H1 (cell line): ENCODE data around the gene RPL18. TPM values are rescaled to one million over a fixed set of nuclear protein-coding genes. Genes with fewer than 3 reads are reported as not detected.

Experiments
- CTCF ChIA-PET: fragments of 300-600 bp; sonication (Branson Sonifier 250); formaldehyde crosslinking; loops from one replicate; lab custom pipeline; 2021; ENCODE audit not compliant: partially characterized antibody; lab: Charles Lee
- POLR2A ChIA-PET: fragments of 300-600 bp; sonication (Branson Sonifier 250); formaldehyde crosslinking; loops from one replicate; lab custom pipeline; 2021; ENCODE audit warnings: inconsistent platforms; ENCODE audit not compliant: partially characterized antibody; lab: Charles Lee
- DNase-seq, 2 experiments: peaks; one replicate each; pipeline versions ENCODE4 v3.0.0 to v3.0.0-alpha.2; 2010 to 2022; ENCODE audit warnings: low spot score in 2 of 2, low read depth in 1 of 2, mixed read lengths in 1 of 2
- FAIRE-seq: peaks from 2 replicates; lab custom pipeline; 2011; peaks lifted over from hg19 to GRCh38; lab: Jason Lieb, UNC
- H2AFZ ChIP-seq: 2 replicates; pipeline ENCODE4 v1.8.1; 2012; ENCODE audit warnings: low read length, inconsistent platforms
- H2AK5ac ChIP-seq: 2 replicates; pipeline ENCODE4 v1.6.1; 2013; ENCODE audit warnings: low read depth, low read length
- H2BK120ac ChIP-seq: replicated peaks from 2 replicates; pipeline ENCODE3; 2013; ENCODE audit warnings: low read depth, low read length, inconsistent platforms
- H2BK12ac ChIP-seq: 2 replicates; pipeline ENCODE4 v1.6.1; 2013; ENCODE audit warnings: low read depth, low read length
- H2BK15ac ChIP-seq: 2 replicates; pipeline ENCODE4 v1.6.1; 2013; ENCODE audit warnings: low read length
- H2BK20ac ChIP-seq: 2 replicates; pipeline ENCODE4 v1.6.1; 2013; ENCODE audit warnings: low read length
- H2BK5ac ChIP-seq: 2 replicates; pipeline ENCODE4 v1.6.1; 2013; ENCODE audit warnings: low read depth, low read length
- H3K14ac ChIP-seq: 2 replicates; pipeline ENCODE4 v1.6.1; 2013; ENCODE audit warnings: inconsistent platforms; ENCODE audit not compliant: insufficient read length
- H3K18ac ChIP-seq: 2 replicates; pipeline ENCODE4 v1.6.1; 2013; ENCODE audit warnings: low read length; ENCODE audit errors: extremely low read depth
- H3K23ac ChIP-seq: 2 replicates; pipeline ENCODE4 v1.6.1; 2013; ENCODE audit warnings: inconsistent platforms; ENCODE audit not compliant: insufficient read length
- H3K23me2 ChIP-seq: 2 replicates; pipeline ENCODE4 v1.6.1; 2013; ENCODE audit warnings: low read depth, low read length
- H3K27ac ChIP-seq: 2 replicates; pipeline ENCODE4 v1.6.1; 2011; ENCODE audit warnings: low read depth, low read length, inconsistent platforms
- H3K27me3 ChIP-seq, 4 experiments: replicated peaks in 1 of 4; 1 replicate in 1 of 4; 2 replicates in 3 of 4; pipeline versions ENCODE4 v1.6.1 to v1.8.1; 2011 to 2013; ENCODE audit warnings: low read length in 3 of 4, mild to moderate bottlenecking in 3 of 4, inconsistent platforms in 2 of 4, mixed read lengths in 2 of 4, moderate library complexity in 1 of 4; ENCODE audit not compliant: control insufficient read depth in 3 of 4, insufficient read depth in 3 of 4; ENCODE audit errors: extremely low read depth in 1 of 4
- H3K36me3 ChIP-seq, 4 experiments: 2 replicates each; pipeline versions ENCODE4 v1.6.1 to v1.8.1; 2011 to 2013; ENCODE audit warnings: mild to moderate bottlenecking in 4 of 4, low read length in 3 of 4, moderate library complexity in 2 of 4, control low read depth in 1 of 4, inconsistent platforms in 1 of 4; ENCODE audit not compliant: insufficient read depth in 4 of 4, control insufficient read depth in 2 of 4
- H3K4ac ChIP-seq: replicated peaks from 2 replicates; pipeline ENCODE3; 2013; ENCODE audit warnings: low read length, low read depth, mixed read lengths, inconsistent platforms; ENCODE audit not compliant: insufficient read length
- H3K4me1 ChIP-seq, 4 experiments: replicated peaks in 1 of 4; 1 replicate in 1 of 4; 2 replicates in 3 of 4; pipeline versions ENCODE4 v1.6.1 to v1.8.1; 2011 to 2013; ENCODE audit warnings: low read length in 3 of 4, inconsistent platforms in 2 of 4, mixed read lengths in 1 of 4; ENCODE audit not compliant: insufficient read depth in 4 of 4, control insufficient read depth in 3 of 4
- H3K4me2 ChIP-seq, 2 experiments: 2 replicates each; pipeline versions ENCODE4 v1.6.1 to v1.8.1; 2011 to 2013; ENCODE audit warnings: low read depth in 2 of 2, low read length in 2 of 2, control low read depth in 1 of 2, inconsistent platforms in 1 of 2, mild to moderate bottlenecking in 1 of 2; ENCODE audit not compliant: insufficient read depth in 1 of 2
- H3K4me3 ChIP-seq, 4 experiments: fragments of 200-600, 300-600 bp in 1 of 4; sonication (generic), shearing (Covaris generic), sonication (Bioruptor Twin) in 1 of 4; 2 replicates each; pipeline versions ENCODE4 v1.5.1 to v1.8.1; 2011 to 2016; ENCODE audit warnings: low read length in 4 of 4, low read depth in 3 of 4, control low read depth in 2 of 4, inconsistent platforms in 2 of 4, mild to moderate bottlenecking in 2 of 4, mixed read lengths in 1 of 4, moderate library complexity in 1 of 4; ENCODE audit not compliant: insufficient read depth in 2 of 4; ENCODE audit errors: extremely low read depth in 1 of 4
- H3K56ac ChIP-seq: replicated peaks from 2 replicates; pipeline ENCODE3; 2013; ENCODE audit warnings: low read depth, mild to moderate bottlenecking, mixed read lengths, low read length, inconsistent platforms; ENCODE audit not compliant: insufficient read length
- H3K79me1 ChIP-seq: 2 replicates; pipeline ENCODE4 v1.6.1; 2013; ENCODE audit warnings: low read depth, low read length, control low read depth
- H3K79me2 ChIP-seq, 2 experiments: 2 replicates each; pipeline versions ENCODE4 v1.6.1 to v1.8.1; 2012 to 2013; ENCODE audit warnings: low read length in 2 of 2, mild to moderate bottlenecking in 2 of 2, inconsistent platforms in 1 of 2; ENCODE audit not compliant: insufficient read depth in 2 of 2, control insufficient read depth in 1 of 2
- H3K9ac ChIP-seq, 4 experiments: replicated peaks in 1 of 4; 1 replicate in 1 of 4; 2 replicates in 3 of 4; pipeline versions ENCODE4 v1.6.1 to v1.8.1; 2011 to 2013; ENCODE audit warnings: low read depth in 3 of 4, low read length in 3 of 4, control low read depth in 2 of 4, mild to moderate bottlenecking in 2 of 4, moderate library complexity in 2 of 4, inconsistent platforms in 1 of 4; ENCODE audit errors: extremely low read depth in 1 of 4
- H3K9me3 ChIP-seq, 2 experiments: 2 replicates each; pipeline versions ENCODE4 v1.6.1 to v1.8.1; 2012 to 2013; ENCODE audit warnings: mild to moderate bottlenecking in 2 of 2, moderate library complexity in 2 of 2, control low read depth in 1 of 2, inconsistent platforms in 1 of 2, low read depth in 1 of 2, low read length in 1 of 2, mixed read lengths in 1 of 2; ENCODE audit not compliant: insufficient read depth in 2 of 2
- H4K20me1 ChIP-seq, 2 experiments: replicated peaks in 1 of 2; 2 replicates each; pipeline versions ENCODE3 to v1.8.1; 2011 to 2013; ENCODE audit warnings: inconsistent platforms in 2 of 2, low read length in 2 of 2, mild to moderate bottlenecking in 1 of 2; ENCODE audit not compliant: insufficient read depth in 2 of 2, control insufficient read depth in 1 of 2
- H4K5ac ChIP-seq: 2 replicates; pipeline ENCODE4 v1.6.1; 2013; ENCODE audit warnings: low read length, low read depth, mixed read lengths, inconsistent platforms; ENCODE audit not compliant: insufficient read length
- H4K8ac ChIP-seq: 2 replicates; pipeline ENCODE4 v1.8.0; 2013; ENCODE audit warnings: mild to moderate bottlenecking, moderate library complexity, low read length, inconsistent platforms; ENCODE audit not compliant: insufficient read depth; ENCODE audit errors: extremely low read depth
- H4K91ac ChIP-seq: replicated peaks from 2 replicates; pipeline ENCODE3; 2013; ENCODE audit warnings: low read length, mixed read lengths, inconsistent platforms; ENCODE audit not compliant: insufficient read length
- EGR1 ChIP-seq: IDR thresholded peaks from 2 replicates; pipeline ENCODE4 v1.6.1; 2011; ENCODE audit warnings: low read depth, low read length, borderline replicate concordance
- GTF2F1 ChIP-seq: IDR thresholded peaks from 2 replicates; pipeline ENCODE4 v1.6.1; 2012; ENCODE audit warnings: low read depth, low read length, improper control_type of control experiment, borderline replicate concordance
- MAFK ChIP-seq: IDR thresholded peaks from 2 replicates; pipeline ENCODE4 v1.6.1; 2012; ENCODE audit warnings: low read depth, mild to moderate bottlenecking, improper control_type of control experiment, low read length
- NANOG ChIP-seq: IDR thresholded peaks from 2 replicates; pipeline ENCODE4 v1.6.1; 2011; ENCODE audit warnings: low read length, low read depth, mild to moderate bottlenecking, inconsistent platforms; ENCODE audit not compliant: insufficient read depth, poor library complexity, severe bottlenecking
- SIRT6 ChIP-seq: IDR thresholded peaks from one replicate; pipeline ENCODE4 v1.7.1; 2012; ENCODE audit warnings: low read length, inconsistent platforms
- TAF1 ChIP-seq: IDR thresholded peaks from 2 replicates; pipeline ENCODE4 v1.6.1; 2011; ENCODE audit warnings: mild to moderate bottlenecking, low read depth, low read length
- TEAD4 ChIP-seq: IDR thresholded peaks from 2 replicates; pipeline ENCODE4 v1.6.1; 2012; ENCODE audit warnings: low read depth, low read length, inconsistent platforms, mixed read lengths
- WGBS, 2 experiments: shearing (Covaris generic) in 1 of 2; methylation state at CpG; one replicate each; pipeline versions ENCODE4 v1.1.6 to v1.1.7; 2013 to 2015; ENCODE audit warnings: low lambda C conversion rate in 2 of 2, mixed read lengths in 2 of 2, inconsistent platforms in 1 of 2, low coverage in 1 of 2, missing lambda C conversion rate in 1 of 2; ENCODE audit not compliant: insufficient replicate concordance in 2 of 2, insufficient coverage in 1 of 2, insufficient read length in 1 of 2; ENCODE audit errors: extremely low coverage in 1 of 2, missing lambda C conversion rate in 1 of 2; 5-methylcytosine and 5-hydroxymethylcytosine counted together
- polyA plus RNA-seq, 7 experiments: library from polyadenylated mRNA; depleted of rRNA in 3 of 7; stranded (reverse) in 5 of 7; unstranded in 2 of 7; fragments of >200 nt in 5 of 7; fragments of 200-250 nt in 2 of 7; gene quantifications; 1 replicate in 5 of 7; 2 replicates in 1 of 7; 4 replicates in 1 of 7; pipeline versions ENCODE4 v1.2.1 to v1.2.3, GENCODE V29; 2011 to 2013; ENCODE audit warnings: missing spikeins in 2 of 7, mixed read lengths in 2 of 7
- total RNA-seq: library from RNA; stranded (reverse); fragmentation: NEBNext Ultra II Directional; extraction: Animal tissue kit (Norgen Biotek cat#: 25700); gene quantifications from 2 replicates; pipeline ENCODE4 v1.2.1, GENCODE V29; 2021

The RPL18 gene
- total and polyA plus RNA-seq, 2 of the 8 experiments (the other 6 are each of a cell fraction or from before 2014, with no cell fraction given) = 1,669 to 2,789 TPM

- H3K36me3 ChIP-seq = no peaks in the 10 kb centered on the region
- no peaks in the 10 kb centered on the region for H3K9me3 ChIP-seq
- peaks cover 0 to 8% (median 3%) of the 10 kb centered on the region in 4 experiments; a peak in 5 of 7 replicates for H3K4me1 ChIP-seq
- H2BK5ac ChIP-seq = no peak overlapping the region
- no peaks in the 10 kb centered on the region for H3K79me2 ChIP-seq
- H3K4me3 ChIP-seq = no peak overlapping the region
- 0 out of 2 replicates have a peak overlapping the region, but pooled peaks have one; percentile 24 for H3K18ac ChIP-seq
- no peak overlapping the region for H3K4ac ChIP-seq
- H3K4me2 ChIP-seq = no peak overlapping the region; a peak in 1 of 4 replicates
- no peak overlapping the region for H3K56ac ChIP-seq
- ChIA-PET POLR2A (interaction anchor here (0.6 to 2.4 kb wide), 9 partner anchors 10 to 159 kb away, joined by 3 to 9 read pairs (median 4); partner anchors contain the start of gene FAM83E), CTCF (interaction anchor here (0.7 to 4.6 kb wide), 12 partner anchors 10 to 1977 kb away, joined by 3 to 29 read pairs (median 5); no protein-coding TSS in a partner anchor)
- H2BK120ac ChIP-seq = peak overlapping the region; percentile 66
- no peak overlapping the region; the same call in 1 of the 2 replicates for H3K27ac ChIP-seq
- H3K9ac ChIP-seq = no peak overlapping the region
- H2BK20ac ChIP-seq = peak overlapping the region; percentile 55; the same call in 1 of the 2 replicates
- H4K8ac ChIP-seq = peak overlapping the region; percentile 80; the same call in 1 of the 2 replicates
- no peaks in the 10 kb centered on the region for H4K20me1 ChIP-seq
- no peak overlapping the region for H3K23ac ChIP-seq
- H4K5ac ChIP-seq = no peak overlapping the region
- no peak overlapping the region for H4K91ac ChIP-seq
- H3K79me1 ChIP-seq = no peaks in the 10 kb centered on the region
- no peak overlapping the region; the same call in 1 of the 2 replicates for H2BK15ac ChIP-seq
- no peak overlapping the region for H2AK5ac ChIP-seq
- DNase-seq (no peak), FAIRE-seq (no peak)
- TF ChIP-seq SIRT6 = no peak
- no peak for TF ChIP-seq TAF1
- no peak for TF ChIP-seq GTF2F1
- TF ChIP-seq NANOG = no peak
- no peak for TF ChIP-seq EGR1
- no peak for TF ChIP-seq MAFK
- TF ChIP-seq TEAD4 = no peak
- H3K14ac ChIP-seq = no peak overlapping the region
- 67% methylated on average over 12 of the region's 12 CpGs; no CpG with 5 or more reads in 1 of the 2 experiments for WGBS, 2 experiments
- peak overlapping the region; percentile 87 for H2BK12ac ChIP-seq
- H2AFZ ChIP-seq = peak overlapping the region; percentile 86
- H3K27me3 ChIP-seq = no peaks in the 10 kb centered on the region; a peak in 1 of 7 replicates
- H3K23me2 ChIP-seq = no peaks in the 10 kb centered on the region
Observed at GRCh38 chr19:48573163-48573505, 45.8 kb downstream of the RPL18 start.
